ENCODE data around the gene AK6.
"Not testable (repeated sequence)": the region's sequence is repeated elsewhere in the genome, so short reads cannot be mapped to it uniquely, and the experiment has no call there.

Gene AK6

GRCh38 chr5:69372394-69372793, 3.1 kb upstream of the AK6 start:
- Histone ChIP-seq H3K4me3 (ENCODE audit: low read depth in 1 of 2, low read length in 2 of 2) (no peak overlapping the region), H3K9me3 (ENCODE audit: control insufficient read depth in 1 of 2, low read length in 2 of 2) (no peaks in the 10 kb centered on the region), H3K9ac (ENCODE audit: low read depth in 1 of 2, low read length in 2 of 2) (no peak overlapping the region), H3K27me3 (ENCODE audit: control insufficient read depth in 1 of 2, insufficient read depth in 2 of 2, low read length in 2 of 2) (no peaks in the 10 kb centered on the region), H3K4me1 (ENCODE audit: control insufficient read depth in 1 of 2, insufficient read depth in 2 of 2, low read length in 2 of 2) (peaks cover 23 to 32% of the 10 kb centered on the region in 2 donors), H3K36me3 (ENCODE audit: control insufficient read depth in 1 of 2, insufficient read depth in 2 of 2, low read length in 2 of 2) (peaks cover 0 to 13% of the 10 kb centered on the region in 2 donors), H3K27ac (ENCODE audit: low read depth, low read length) (no peak overlapping the region)

GRCh38 chr5:69370335-69370734, 1.0 kb upstream of the AK6 start:
- Histone ChIP-seq H3K36me3 (ENCODE audit: control insufficient read depth in 1 of 2, insufficient read depth in 2 of 2, low read length in 2 of 2) (peaks cover 1 to 19% of the 10 kb centered on the region in 2 donors), H3K4me1 (ENCODE audit: control insufficient read depth in 1 of 2, insufficient read depth in 2 of 2, low read length in 2 of 2) (peaks cover 23 to 32% of the 10 kb centered on the region in 2 donors), H3K9ac (ENCODE audit: low read depth in 1 of 2, low read length in 2 of 2) (peak overlapping the region; percentile 71 to 91), H3K4me3 (ENCODE audit: low read depth in 1 of 2, low read length in 2 of 2) (peak overlapping the region; percentile 98 to 99)
- not testable (repeated sequence) for H3K27me3 ChIP-seq (ENCODE audit: control insufficient read depth in 1 of 2, insufficient read depth in 2 of 2, low read length in 2 of 2); H3K9me3 ChIP-seq (ENCODE audit: control insufficient read depth in 1 of 2, low read length in 2 of 2); H3K27ac ChIP-seq (ENCODE audit: low read depth, low read length)

- peak overlapping the region; percentile 96 for H3K27ac ChIP-seq (ENCODE audit: low read depth, low read length)
- H3K27me3 ChIP-seq (ENCODE audit: control insufficient read depth in 1 of 2, insufficient read depth in 2 of 2, low read length in 2 of 2): no peaks in the 10 kb centered on the region
- peak overlapping the region; percentile 98 to 99 for H3K4me3 ChIP-seq (ENCODE audit: low read depth in 1 of 2, low read length in 2 of 2)
- H3K36me3 ChIP-seq (ENCODE audit: control insufficient read depth in 1 of 2, insufficient read depth in 2 of 2, low read length in 2 of 2): peaks cover 5 to 24% of the 10 kb centered on the region in 2 donors
- peaks cover 23 to 32% of the 10 kb centered on the region in 2 donors for H3K4me1 ChIP-seq (ENCODE audit: control insufficient read depth in 1 of 2, insufficient read depth in 2 of 2, low read length in 2 of 2)
- H3K9ac ChIP-seq (ENCODE audit: low read depth in 1 of 2, low read length in 2 of 2): peak overlapping the region; percentile 71 to 91
- H3K9me3 ChIP-seq (ENCODE audit: control insufficient read depth in 1 of 2, low read length in 2 of 2): no peaks in the 10 kb centered on the region
Measured at GRCh38 chr5:69368458-69369339, 621 bp downstream of the AK6 start.

- peak overlapping the region; percentile 98 to 99 for H3K4me3 ChIP-seq (ENCODE audit: low read depth in 1 of 2, low read length in 2 of 2)
- H3K36me3 ChIP-seq (ENCODE audit: control insufficient read depth in 1 of 2, insufficient read depth in 2 of 2, low read length in 2 of 2): peaks cover 5 to 30% of the 10 kb centered on the region in 2 donors
- peaks cover 23 to 32% of the 10 kb centered on the region in 2 donors for H3K4me1 ChIP-seq (ENCODE audit: control insufficient read depth in 1 of 2, insufficient read depth in 2 of 2, low read length in 2 of 2)
- no peak overlapping the region for H3K27ac ChIP-seq (ENCODE audit: low read depth, low read length)
- no peaks in the 10 kb centered on the region for H3K9me3 ChIP-seq (ENCODE audit: control insufficient read depth in 1 of 2, low read length in 2 of 2)
- H3K9ac ChIP-seq (ENCODE audit: low read depth in 1 of 2, low read length in 2 of 2): no peak overlapping the region
- H3K27me3 ChIP-seq (ENCODE audit: control insufficient read depth in 1 of 2, insufficient read depth in 2 of 2, low read length in 2 of 2): no peaks in the 10 kb centered on the region
Measured at GRCh38 chr5:69367697-69368279, 1.5 kb downstream of the AK6 start.

GRCh38 chr5:69364850-69365249, 4.5 kb downstream of the AK6 start:
- Histone ChIP-seq H3K4me3 (ENCODE audit: low read depth in 1 of 2, low read length in 2 of 2) (no peak overlapping the region), H3K9me3 (ENCODE audit: control insufficient read depth in 1 of 2, low read length in 2 of 2) (no peaks in the 10 kb centered on the region), H3K9ac (ENCODE audit: low read depth in 1 of 2, low read length in 2 of 2) (no peak overlapping the region), H3K27me3 (ENCODE audit: control insufficient read depth in 1 of 2, insufficient read depth in 2 of 2, low read length in 2 of 2) (no peaks in the 10 kb centered on the region), H3K4me1 (ENCODE audit: control insufficient read depth in 1 of 2, insufficient read depth in 2 of 2, low read length in 2 of 2) (peaks cover 10 to 14% of the 10 kb centered on the region in 2 donors), H3K27ac (ENCODE audit: low read depth, low read length) (no peak overlapping the region), H3K36me3 (ENCODE audit: control insufficient read depth in 1 of 2, insufficient read depth in 2 of 2, low read length in 2 of 2) (peaks cover 5 to 31% of the 10 kb centered on the region in 2 donors)

GRCh38 chr5:69364414-69364813, 4.9 kb downstream of the AK6 start:
- Histone ChIP-seq H3K9me3 (ENCODE audit: control insufficient read depth in 1 of 2, low read length in 2 of 2) (no peaks in the 10 kb centered on the region), H3K9ac (ENCODE audit: low read depth in 1 of 2, low read length in 2 of 2) (no peak overlapping the region), H3K36me3 (ENCODE audit: control insufficient read depth in 1 of 2, insufficient read depth in 2 of 2, low read length in 2 of 2) (peaks cover 5 to 31% of the 10 kb centered on the region in 2 donors), H3K4me1 (ENCODE audit: control insufficient read depth in 1 of 2, insufficient read depth in 2 of 2, low read length in 2 of 2) (peaks cover 10 to 14% of the 10 kb centered on the region in 2 donors), H3K4me3 (ENCODE audit: low read depth in 1 of 2, low read length in 2 of 2) (no peak overlapping the region), H3K27ac (ENCODE audit: low read depth, low read length) (no peak overlapping the region), H3K27me3 (ENCODE audit: control insufficient read depth in 1 of 2, insufficient read depth in 2 of 2, low read length in 2 of 2) (no peaks in the 10 kb centered on the region)

- no peaks in the 10 kb centered on the region for H3K9me3 ChIP-seq (ENCODE audit: control insufficient read depth in 1 of 2, low read length in 2 of 2)
- H3K9ac ChIP-seq (ENCODE audit: low read depth in 1 of 2, low read length in 2 of 2): no peak overlapping the region
- no peaks in the 10 kb centered on the region for H3K27me3 ChIP-seq (ENCODE audit: control insufficient read depth in 1 of 2, insufficient read depth in 2 of 2, low read length in 2 of 2)
- H3K4me3 ChIP-seq (ENCODE audit: low read depth in 1 of 2, low read length in 2 of 2): no peak overlapping the region
- H3K27ac ChIP-seq (ENCODE audit: low read depth, low read length): no peak overlapping the region
- H3K4me1 ChIP-seq (ENCODE audit: control insufficient read depth in 1 of 2, insufficient read depth in 2 of 2, low read length in 2 of 2): no peaks in the 10 kb centered on the region
- peaks cover 5 to 26% of the 10 kb centered on the region in 2 donors for H3K36me3 ChIP-seq (ENCODE audit: control insufficient read depth in 1 of 2, insufficient read depth in 2 of 2, low read length in 2 of 2)
Measured at GRCh38 chr5:69360442-69360841, 8.9 kb downstream of the AK6 start.

- Histone ChIP-seq H3K27me3 (ENCODE audit: control insufficient read depth in 1 of 2, insufficient read depth in 2 of 2, low read length in 2 of 2) (no peaks in the 10 kb centered on the region), H3K9ac (ENCODE audit: low read depth in 1 of 2, low read length in 2 of 2) (no peak overlapping the region), H3K4me1 (ENCODE audit: control insufficient read depth in 1 of 2, insufficient read depth in 2 of 2, low read length in 2 of 2) (no peaks in the 10 kb centered on the region), H3K4me3 (ENCODE audit: low read depth in 1 of 2, low read length in 2 of 2) (no peak overlapping the region), H3K9me3 (ENCODE audit: control insufficient read depth in 1 of 2, low read length in 2 of 2) (no peaks in the 10 kb centered on the region), H3K27ac (ENCODE audit: low read depth, low read length) (no peak overlapping the region), H3K36me3 (ENCODE audit: control insufficient read depth in 1 of 2, insufficient read depth in 2 of 2, low read length in 2 of 2) (peaks cover 0 to 26% of the 10 kb centered on the region in 2 donors)
Measured at GRCh38 chr5:69359699-69360098, 9.6 kb downstream of the AK6 start.

- H3K27me3 ChIP-seq (ENCODE audit: control insufficient read depth in 1 of 2, insufficient read depth in 2 of 2, low read length in 2 of 2): no peaks in the 10 kb centered on the region
- H3K27ac ChIP-seq (ENCODE audit: low read depth, low read length): no peak overlapping the region
- no peak overlapping the region for H3K9ac ChIP-seq (ENCODE audit: low read depth in 1 of 2, low read length in 2 of 2)
- no peak overlapping the region for H3K4me3 ChIP-seq (ENCODE audit: low read depth in 1 of 2, low read length in 2 of 2)
- peaks cover 9 to 33% of the 10 kb centered on the region in 2 donors for H3K36me3 ChIP-seq (ENCODE audit: control insufficient read depth in 1 of 2, insufficient read depth in 2 of 2, low read length in 2 of 2)
- H3K4me1 ChIP-seq (ENCODE audit: control insufficient read depth in 1 of 2, insufficient read depth in 2 of 2, low read length in 2 of 2): no peaks in the 10 kb centered on the region
- H3K9me3 ChIP-seq (ENCODE audit: control insufficient read depth in 1 of 2, low read length in 2 of 2): no peaks in the 10 kb centered on the region
Measured at GRCh38 chr5:69350664-69351063, 18.7 kb downstream of the AK6 start.

- H3K9me3 ChIP-seq (ENCODE audit: control insufficient read depth in 1 of 2, low read length in 2 of 2): no peaks in the 10 kb centered on the region
- no peaks in the 10 kb centered on the region for H3K27me3 ChIP-seq (ENCODE audit: control insufficient read depth in 1 of 2, insufficient read depth in 2 of 2, low read length in 2 of 2)
- H3K9ac ChIP-seq (ENCODE audit: low read depth in 1 of 2, low read length in 2 of 2): no peak overlapping the region
- no peak overlapping the region for H3K4me3 ChIP-seq (ENCODE audit: low read depth in 1 of 2, low read length in 2 of 2)
- H3K4me1 ChIP-seq (ENCODE audit: control insufficient read depth in 1 of 2, insufficient read depth in 2 of 2, low read length in 2 of 2): no peaks in the 10 kb centered on the region
- no peak overlapping the region for H3K27ac ChIP-seq (ENCODE audit: low read depth, low read length)
- H3K36me3 ChIP-seq (ENCODE audit: control insufficient read depth in 1 of 2, insufficient read depth in 2 of 2, low read length in 2 of 2): no peaks in the 10 kb centered on the region
Measured at GRCh38 chr5:69343083-69343482, 26.2 kb downstream of the AK6 start.
